ENCODE data around the gene SETBP1.

Gene SETBP1

DNA sequence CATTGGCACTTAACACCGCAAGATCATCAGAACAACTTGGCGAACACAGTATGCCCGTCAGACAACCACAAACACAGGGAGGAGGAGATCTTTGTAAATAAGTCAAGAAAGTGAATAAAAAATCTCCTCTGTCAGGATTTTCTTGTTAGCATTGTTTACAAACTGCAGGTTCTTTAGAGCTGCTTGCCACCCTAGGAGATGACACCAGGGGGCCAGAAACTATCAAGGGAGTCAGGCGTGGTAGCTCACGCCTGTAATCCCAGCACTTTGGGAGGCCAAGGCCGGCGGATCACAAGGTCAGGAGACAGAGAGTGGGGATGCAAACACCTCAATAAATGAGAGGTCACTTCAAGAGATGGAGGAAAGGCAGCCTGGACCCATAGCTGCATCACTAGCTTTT lies 428.1 kb downstream of the SETBP1 start:
- Mint-ChIP-seq H3K27ac (no peak overlapping the region), H3K36me3 (ENCODE audit: low read depth) (no peaks in the 10 kb centered on the region), H3K27me3 (no peaks in the 10 kb centered on the region), H3K9me3 (no peaks in the 10 kb centered on the region), H3K4me1 (ENCODE audit: low read depth) (peaks cover 16% of the 10 kb centered on the region), H3K4me3 (no peak overlapping the region)

DNA sequence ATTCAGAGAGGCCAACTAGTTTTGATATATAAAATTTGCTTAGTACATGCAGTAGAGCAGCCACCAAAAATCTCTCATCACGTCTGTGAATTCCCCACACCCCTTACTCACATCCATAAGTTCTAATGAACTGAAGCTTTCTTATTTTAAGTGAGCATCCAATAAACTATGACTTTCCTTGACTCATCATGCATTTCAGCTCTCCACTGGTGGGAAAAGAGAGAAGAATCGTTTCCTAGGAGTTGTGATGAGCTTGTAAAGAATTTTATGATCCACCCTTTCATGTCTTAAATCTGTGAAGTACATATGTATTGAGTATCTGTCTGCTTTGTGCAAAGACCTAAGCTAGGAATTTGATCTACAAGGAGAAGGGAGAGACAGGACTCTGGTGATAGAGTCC lies 428.6 kb downstream of the SETBP1 start:
- no peak overlapping the region for H3K4me3 Mint-ChIP-seq
- peaks cover 11% of the 10 kb centered on the region for H3K4me1 Mint-ChIP-seq (ENCODE audit: low read depth)
- no peaks in the 10 kb centered on the region for H3K27me3 Mint-ChIP-seq
- H3K27ac Mint-ChIP-seq, result no peak overlapping the region
- no peaks in the 10 kb centered on the region for H3K9me3 Mint-ChIP-seq
- H3K36me3 Mint-ChIP-seq (ENCODE audit: low read depth), result no peaks in the 10 kb centered on the region

DNA sequence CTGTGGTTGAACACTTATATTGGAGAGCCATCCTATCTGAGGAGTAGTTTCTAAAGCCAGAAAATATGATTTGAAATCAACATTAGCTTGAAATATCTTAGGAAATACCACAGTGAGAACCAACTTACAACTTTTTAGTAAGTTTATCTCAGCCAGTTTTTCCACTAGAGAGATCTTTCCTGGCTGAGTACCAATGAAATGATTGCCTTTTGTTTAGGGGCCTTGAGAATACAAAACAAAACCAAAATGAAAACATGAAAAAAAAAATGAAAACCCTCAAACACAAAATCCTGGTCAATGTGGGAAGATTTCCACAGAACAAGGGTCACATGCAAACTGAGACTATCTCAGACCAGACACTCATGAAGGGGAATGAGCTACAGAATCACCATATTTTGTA lies 429.0 kb downstream of the SETBP1 start:
- H3K27me3 Mint-ChIP-seq, result no peaks in the 10 kb centered on the region

DNA sequence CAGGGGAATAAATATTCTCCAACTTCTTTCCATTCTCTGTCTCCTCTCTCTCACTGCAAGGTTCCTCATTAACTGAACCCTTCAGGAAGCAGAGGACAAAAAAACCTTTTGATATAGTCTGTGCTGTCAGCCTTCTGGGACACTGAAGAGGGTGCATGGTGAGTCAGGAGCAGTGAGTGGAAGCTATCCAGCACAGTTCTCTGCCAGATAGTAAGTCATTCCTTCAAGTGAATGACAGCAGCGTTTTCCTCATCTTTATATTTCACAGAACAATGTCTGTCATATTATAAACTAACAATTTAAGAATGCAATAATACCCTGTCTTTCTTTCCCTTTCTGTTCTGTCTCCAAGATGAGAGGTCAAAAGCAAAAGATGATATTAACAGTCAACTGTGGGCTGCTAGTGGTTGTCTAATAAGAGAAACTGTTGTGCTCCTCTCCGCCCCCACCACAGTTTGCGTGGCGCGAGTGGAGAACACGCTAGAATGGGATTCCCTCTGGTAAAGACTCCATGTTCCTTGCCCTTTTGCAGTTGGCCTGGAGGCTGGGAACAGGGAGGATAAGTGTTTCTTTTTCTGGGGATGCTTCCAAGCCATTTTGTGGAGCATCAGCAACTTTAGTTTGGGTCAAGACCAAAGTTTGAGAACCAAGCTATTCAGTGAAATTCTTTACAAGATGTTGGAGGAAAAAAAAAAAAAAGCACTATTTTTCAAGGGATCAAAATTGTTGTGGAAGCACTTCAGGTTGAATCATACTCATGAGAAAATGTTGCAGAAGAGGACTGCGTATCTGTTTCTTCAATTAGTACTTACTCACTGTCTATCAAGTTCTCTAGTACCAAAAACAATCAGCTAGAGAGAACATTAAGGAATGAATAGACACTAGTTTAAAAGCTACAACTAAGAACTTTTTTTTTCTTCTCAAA lies 430.2 kb downstream of the SETBP1 start:
- Mint-ChIP-seq H3K9me3 (no peaks in the 10 kb centered on the region), H3K27me3 (no peaks in the 10 kb centered on the region), H3K4me3 (no peak overlapping the region), H3K27ac (no peak overlapping the region), H3K36me3 (ENCODE audit: low read depth) (no peaks in the 10 kb centered on the region), H3K4me1 (ENCODE audit: low read depth) (no peaks in the 10 kb centered on the region)

More for the DNA sequence above, 429.0 kb downstream of the SETBP1 start:
- H3K27ac Mint-ChIP-seq, result no peak overlapping the region
- no peaks in the 10 kb centered on the region for H3K9me3 Mint-ChIP-seq
- H3K36me3 Mint-ChIP-seq (ENCODE audit: low read depth), result no peaks in the 10 kb centered on the region
- H3K4me1 Mint-ChIP-seq (ENCODE audit: low read depth), result peaks cover 9% of the 10 kb centered on the region
- H3K4me3 Mint-ChIP-seq, result no peak overlapping the region

- Mint-ChIP-seq H3K4me1 (ENCODE audit: low read depth) (no peaks in the 10 kb centered on the region), H3K27ac (no peak overlapping the region), H3K4me3 (no peak overlapping the region), H3K9me3 (no peaks in the 10 kb centered on the region), H3K36me3 (ENCODE audit: low read depth) (no peaks in the 10 kb centered on the region), H3K27me3 (no peaks in the 10 kb centered on the region)
Measured at GRCh38 chr18:45111502-45111848, 430.8 kb downstream of the SETBP1 start.

DNA sequence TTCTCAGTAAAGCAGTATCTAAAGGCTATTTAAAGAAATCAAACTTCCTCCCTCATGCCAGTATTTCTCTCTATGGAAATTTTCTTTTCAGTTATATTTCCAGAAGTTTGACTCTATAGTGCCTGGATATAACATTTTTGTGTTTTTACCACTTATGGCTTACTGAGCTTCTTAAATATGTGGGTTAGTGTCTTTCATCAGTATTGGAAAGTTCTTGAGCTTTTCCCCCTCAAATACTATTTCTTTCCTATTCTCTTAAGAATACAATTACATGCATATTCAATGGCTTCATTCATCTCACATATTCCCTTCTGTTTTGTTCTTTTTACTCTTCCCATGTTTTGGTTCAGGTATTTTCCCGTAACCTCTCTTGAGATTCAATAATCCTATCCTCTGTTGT lies 432.0 kb downstream of the SETBP1 start:
- Mint-ChIP-seq H3K4me3 (no peak overlapping the region), H3K27ac (no peak overlapping the region), H3K4me1 (ENCODE audit: low read depth) (no peaks in the 10 kb centered on the region), H3K9me3 (no peaks in the 10 kb centered on the region), H3K27me3 (no peaks in the 10 kb centered on the region), H3K36me3 (ENCODE audit: low read depth) (no peaks in the 10 kb centered on the region)

GRCh38 chr18:45116116-45116515 lies 435.4 kb downstream of the SETBP1 start:
- no peaks in the 10 kb centered on the region for H3K36me3 Mint-ChIP-seq (ENCODE audit: low read depth)
- H3K4me1 Mint-ChIP-seq (ENCODE audit: low read depth), result no peaks in the 10 kb centered on the region
- no peaks in the 10 kb centered on the region for H3K27me3 Mint-ChIP-seq
- H3K27ac Mint-ChIP-seq, result no peak overlapping the region
- H3K4me3 Mint-ChIP-seq, result no peak overlapping the region
- H3K9me3 Mint-ChIP-seq, result no peaks in the 10 kb centered on the region
